Measurements from ENCODE around the gene ASPHD2.

ASPHD2 gene

GRCh38 chr22:26483439-26484359, 54.6 kb downstream of the ASPHD2 start, which contains the start of the genes HPS4 and SRRD:
Gene HPS4, minus strand, starts transcription at chr22:26483783. Its CDS starts 2,021 bp downstream, at chr22:26481762.
Gene SRRD, plus strand, starts transcription at chr22:26483877. Its CDS starts 14 bp downstream, at chr22:26483891.
- Mint-ChIP-seq H3K27ac (peak within 1 kb of the TSS; percentile 98), H3K4me1 (peaks cover 64% of the 10 kb centered on the region), H3K4me3 (peak within 1 kb of the TSS; percentile 90), H3K9me3 (no peaks in the 10 kb centered on the region), H3K36me3 (peaks cover 10% of the 10 kb centered on the region), H3K27me3 (no peaks in the 10 kb centered on the region)
- peak; percentile 90 for ATAC-seq

DNA sequence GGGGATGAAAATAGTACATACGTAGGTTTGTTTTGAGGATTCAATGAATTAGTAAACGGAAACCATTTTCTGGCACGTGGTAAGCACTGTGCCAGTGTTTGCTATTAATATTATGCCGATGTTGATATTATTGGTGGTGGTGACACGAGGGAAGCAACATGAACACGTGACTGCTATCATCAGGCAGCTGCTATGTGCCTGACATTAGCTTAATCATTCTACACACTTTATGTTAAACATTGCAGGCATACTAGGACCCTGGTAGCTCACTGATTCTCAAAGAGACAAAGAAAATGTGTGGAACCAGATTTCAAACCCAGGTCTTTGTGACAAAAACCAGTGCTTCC, 55.3 kb downstream of the ASPHD2 start:
- Mint-ChIP-seq H3K27ac (peak overlapping the region; percentile 98), H3K4me1 (peaks cover 58% of the 10 kb centered on the region), H3K4me3 (peak overlapping the region; percentile 90), H3K27me3 (no peaks in the 10 kb centered on the region), H3K9me3 (no peaks in the 10 kb centered on the region), H3K36me3 (peaks cover 16% of the 10 kb centered on the region)
- ATAC-seq: no peak

DNA sequence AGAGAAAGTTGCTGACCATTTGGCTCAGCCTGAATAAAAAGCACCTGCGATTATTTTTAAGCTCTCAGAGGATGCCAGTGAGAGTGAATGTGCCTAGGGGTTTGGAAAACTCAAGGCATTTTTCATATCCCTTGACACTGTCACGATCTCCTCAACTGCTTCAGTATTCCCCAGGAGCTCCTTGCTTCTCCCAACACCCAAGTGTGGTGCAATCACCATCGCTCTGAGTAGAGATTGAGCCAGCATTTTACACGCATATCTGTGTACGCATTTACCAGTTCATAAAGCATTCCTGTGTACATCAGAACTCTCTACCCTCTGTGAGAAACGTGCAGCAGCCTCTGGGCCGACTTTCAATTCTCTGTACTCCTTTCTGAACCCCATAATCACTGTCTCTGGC, 56.0 kb downstream of the ASPHD2 start:
- Mint-ChIP-seq H3K9me3 (no peaks in the 10 kb centered on the region), H3K27me3 (no peaks in the 10 kb centered on the region), H3K36me3 (peaks cover 17% of the 10 kb centered on the region), H3K27ac (peak overlapping the region; percentile 40), H3K4me3 (peak overlapping the region; percentile 35), H3K4me1 (peaks cover 51% of the 10 kb centered on the region)
- ATAC-seq: no peak

- no peak for ATAC-seq
- Mint-ChIP-seq H3K4me3 (no peak overlapping the region), H3K36me3 (peaks cover 21% of the 10 kb centered on the region), H3K4me1 (peaks cover 42% of the 10 kb centered on the region), H3K27ac (peak overlapping the region; percentile 40), H3K9me3 (no peaks in the 10 kb centered on the region), H3K27me3 (no peaks in the 10 kb centered on the region)
These were observed 56.8 kb downstream of the ASPHD2 start for GRCh38 chr22:26485806-26486390.

DNA sequence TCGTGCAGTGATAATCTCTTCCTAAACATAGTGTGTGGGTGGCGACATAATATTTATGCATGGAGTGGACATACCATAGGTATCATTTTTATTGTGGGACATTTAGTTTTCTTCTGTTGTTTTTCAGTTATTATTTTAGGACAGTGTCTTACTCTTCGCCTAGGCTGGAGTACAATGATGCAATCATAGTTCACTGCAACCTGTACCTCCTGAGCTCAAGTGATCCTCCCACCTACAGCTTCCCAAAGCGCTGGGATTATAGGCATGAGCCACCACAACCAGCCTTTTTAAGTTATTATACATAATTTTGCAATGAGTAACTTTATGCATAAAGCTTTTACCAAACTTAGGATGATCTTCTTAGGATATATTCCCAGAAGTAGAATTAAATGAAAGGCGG, 57.3 kb downstream of the ASPHD2 start:
- Mint-ChIP-seq H3K36me3 (peaks cover 24% of the 10 kb centered on the region), H3K27ac (peak overlapping the region; percentile 40), H3K9me3 (no peaks in the 10 kb centered on the region), H3K27me3 (no peaks in the 10 kb centered on the region), H3K4me3 (no peak overlapping the region), H3K4me1 (peaks cover 37% of the 10 kb centered on the region)
- no peak for ATAC-seq

DNA sequence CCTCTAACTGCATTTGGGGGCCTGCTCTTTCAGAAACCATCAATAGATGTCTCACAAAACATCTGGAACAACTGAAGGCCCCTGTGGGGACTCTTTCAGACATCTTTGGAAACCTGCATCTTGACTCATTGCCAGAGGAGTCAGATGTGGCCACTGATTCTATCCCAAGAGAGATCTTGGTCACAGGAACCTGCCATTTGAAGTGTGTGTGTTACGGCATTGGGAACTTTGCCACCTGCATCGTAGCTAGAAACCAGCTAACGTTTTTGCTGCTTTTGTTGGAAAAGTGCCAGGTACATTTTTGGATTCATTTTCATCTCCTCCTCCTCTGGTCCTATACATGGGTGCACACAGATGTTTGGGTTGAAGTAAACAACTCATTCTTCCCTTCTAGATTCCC, 58.9 kb downstream of the ASPHD2 start:
- Mint-ChIP-seq H3K27ac (peak overlapping the region; percentile 1), H3K36me3 (peaks cover 31% of the 10 kb centered on the region), H3K4me1 (peaks cover 21% of the 10 kb centered on the region), H3K27me3 (no peaks in the 10 kb centered on the region), H3K9me3 (no peaks in the 10 kb centered on the region), H3K4me3 (no peak overlapping the region)
- no peak for ATAC-seq

DNA sequence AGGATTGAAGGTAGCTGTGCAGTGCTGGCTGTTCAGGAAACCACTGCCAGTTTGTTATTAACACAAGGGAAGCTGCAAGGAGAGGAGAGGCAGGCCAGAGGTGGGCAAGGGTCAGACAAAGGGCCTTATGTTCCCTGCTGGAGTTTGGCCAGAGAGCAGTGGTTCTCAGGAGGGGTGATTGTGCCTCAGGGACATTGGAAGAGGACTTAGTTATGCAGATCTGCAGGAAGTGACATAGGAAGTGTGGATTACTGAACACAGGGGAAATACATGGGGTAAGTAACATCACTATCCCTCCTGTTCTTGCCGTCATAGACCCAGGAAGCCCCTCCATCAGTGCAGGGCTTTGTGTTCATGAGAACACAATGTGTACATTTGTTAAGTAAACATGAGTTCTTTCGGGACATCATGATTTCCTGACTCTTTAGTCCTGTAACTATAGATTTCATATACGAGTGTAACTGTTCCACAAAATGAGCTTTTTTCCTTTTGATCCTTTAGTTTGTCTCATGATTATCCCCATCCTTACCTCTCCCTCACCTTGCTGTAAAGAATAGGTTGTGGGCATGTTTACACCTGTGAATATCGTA, 60.5 kb downstream of the ASPHD2 start:
- Mint-ChIP-seq H3K4me3 (no peak overlapping the region), H3K27me3 (no peaks in the 10 kb centered on the region), H3K36me3 (peaks cover 37% of the 10 kb centered on the region), H3K9me3 (no peaks in the 10 kb centered on the region), H3K27ac (peak overlapping the region; percentile 1), H3K4me1 (peaks cover 17% of the 10 kb centered on the region)
- no peak for ATAC-seq

DNA sequence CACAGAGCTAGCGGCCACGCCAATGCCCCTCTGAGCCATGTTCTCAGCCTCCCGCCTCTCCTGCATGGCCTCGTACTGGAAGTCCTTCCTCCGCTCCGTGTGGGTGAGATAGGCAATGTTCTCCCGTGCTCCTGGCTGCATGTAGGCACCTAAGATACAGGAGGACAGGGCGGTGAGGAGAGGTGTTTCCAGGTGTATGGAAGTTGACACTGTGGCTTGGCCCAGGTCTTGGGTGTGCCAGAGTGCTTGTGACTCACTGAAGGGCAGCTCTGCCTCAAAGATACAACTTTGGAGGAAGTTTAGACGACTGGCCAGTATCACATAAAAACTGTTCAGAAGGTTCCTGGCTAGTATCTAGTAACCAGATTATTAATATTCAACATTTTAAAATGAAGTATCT, 63.2 kb downstream of the ASPHD2 start:
- H3K9me3 Mint-ChIP-seq: no peaks in the 10 kb centered on the region
- H3K27ac Mint-ChIP-seq: no peak overlapping the region
- H3K27me3 Mint-ChIP-seq: no peaks in the 10 kb centered on the region
- no peaks in the 10 kb centered on the region for H3K4me1 Mint-ChIP-seq
- ATAC-seq: no peak
- peaks cover 53% of the 10 kb centered on the region for H3K36me3 Mint-ChIP-seq
- H3K4me3 Mint-ChIP-seq: no peak overlapping the region

GRCh38 chr22:26494506-26494905, 65.4 kb downstream of the ASPHD2 start:
- H3K27ac Mint-ChIP-seq: no peak overlapping the region
- H3K27me3 Mint-ChIP-seq: no peaks in the 10 kb centered on the region
- H3K9me3 Mint-ChIP-seq: no peaks in the 10 kb centered on the region
- ATAC-seq: no peak
- no peak overlapping the region for H3K4me3 Mint-ChIP-seq
- no peaks in the 10 kb centered on the region for H3K4me1 Mint-ChIP-seq
- H3K36me3 Mint-ChIP-seq: peaks cover 41% of the 10 kb centered on the region
